ENCODE measurements around the gene ASTN2.

DNA sequence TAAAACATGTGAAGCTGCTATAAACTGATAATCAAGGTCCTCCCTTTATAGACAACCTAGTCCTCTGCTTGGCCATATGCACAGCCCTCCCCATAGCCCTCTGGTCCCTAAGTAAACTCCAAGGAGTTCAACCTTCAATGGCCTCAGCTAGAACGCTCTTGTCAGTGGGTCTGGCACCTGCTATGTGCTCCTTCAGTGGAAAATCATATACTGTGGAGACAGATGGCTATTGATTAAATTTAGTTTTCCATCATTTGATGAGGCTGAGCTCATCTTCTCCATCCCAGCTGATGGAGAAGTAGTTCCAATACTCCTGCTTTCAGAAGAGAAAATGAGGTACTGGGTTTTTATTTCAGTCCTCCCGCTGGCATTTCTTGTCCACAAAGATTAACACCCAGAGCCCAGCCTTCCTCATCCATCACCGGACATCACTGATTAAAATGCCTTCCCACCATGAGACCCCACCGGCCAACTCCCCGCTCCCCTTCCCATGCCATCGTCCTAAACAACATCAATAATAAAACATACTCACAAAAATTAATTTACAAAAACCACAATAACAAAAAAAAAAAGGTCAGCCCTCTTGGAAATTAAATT is 593.1 kb downstream of the ASTN2 start:
- TF ChIP-seq POLR2AphosphoS5 (IDR thresholded peaks at IDR 0.05), result no peak
- TF ChIP-seq, protein P1, sequence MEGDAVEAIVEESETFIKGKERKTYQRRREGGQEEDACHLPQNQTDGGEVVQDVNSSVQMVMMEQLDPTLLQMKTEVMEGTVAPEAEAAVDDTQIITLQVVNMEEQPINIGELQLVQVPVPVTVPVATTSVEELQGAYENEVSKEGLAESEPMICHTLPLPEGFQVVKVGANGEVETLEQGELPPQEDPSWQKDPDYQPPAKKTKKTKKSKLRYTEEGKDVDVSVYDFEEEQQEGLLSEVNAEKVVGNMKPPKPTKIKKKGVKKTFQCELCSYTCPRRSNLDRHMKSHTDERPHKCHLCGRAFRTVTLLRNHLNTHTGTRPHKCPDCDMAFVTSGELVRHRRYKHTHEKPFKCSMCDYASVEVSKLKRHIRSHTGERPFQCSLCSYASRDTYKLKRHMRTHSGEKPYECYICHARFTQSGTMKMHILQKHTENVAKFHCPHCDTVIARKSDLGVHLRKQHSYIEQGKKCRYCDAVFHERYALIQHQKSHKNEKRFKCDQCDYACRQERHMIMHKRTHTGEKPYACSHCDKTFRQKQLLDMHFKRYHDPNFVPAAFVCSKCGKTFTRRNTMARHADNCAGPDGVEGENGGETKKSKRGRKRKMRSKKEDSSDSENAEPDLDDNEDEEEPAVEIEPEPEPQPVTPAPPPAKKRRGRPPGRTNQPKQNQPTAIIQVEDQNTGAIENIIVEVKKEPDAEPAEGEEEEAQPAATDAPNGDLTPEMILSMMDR (IDR thresholded peaks at IDR 0.05), result no peak

Measured in transverse colon (tissue), 4 donors.